ENCODE results near the gene TCAIM.
"Not testable (repeated sequence)": the region's sequence is repeated elsewhere in the genome, so short reads cannot be mapped to it uniquely, and the experiment has no call there.

Gene TCAIM

GRCh38 chr3:44387404-44387803 is 48.8 kb downstream of the TCAIM start:
- Histone ChIP-seq H3K36me3 (ENCODE audit: control insufficient read depth, insufficient read depth, low read length) (no peaks in the 10 kb centered on the region; the same call in 1 of the 2 replicates), H3K4me1 (ENCODE audit: control insufficient read depth, insufficient read depth, low read length) (no peaks in the 10 kb centered on the region), H3K9me3 (ENCODE audit: control insufficient read depth, insufficient read depth, low read length) (no peaks in the 10 kb centered on the region; the same call in 1 of the 2 replicates), H3K4me3 (ENCODE audit: low read length) (no peak overlapping the region), H3K27ac (ENCODE audit: low read length) (no peak overlapping the region), H3K27me3 (ENCODE audit: control insufficient read depth, insufficient read depth, low read length) (no peaks in the 10 kb centered on the region)
- WGBS (ENCODE audit: insufficient coverage, insufficient read length): no CpG with 5 or more reads among the region's 7 CpGs
- no peak for DNase-seq (ENCODE audit: low read depth, low spot score)

- no CpG with 5 or more reads among the region's 1 CpG for WGBS (ENCODE audit: insufficient coverage, insufficient read length)
- Histone ChIP-seq H3K27me3 (ENCODE audit: control insufficient read depth, insufficient read depth, low read length) (no peaks in the 10 kb centered on the region), H3K4me3 (ENCODE audit: low read length) (no peak overlapping the region), H3K9me3 (ENCODE audit: control insufficient read depth, insufficient read depth, low read length) (no peaks in the 10 kb centered on the region; the same call in 1 of the 2 replicates), H3K4me1 (ENCODE audit: control insufficient read depth, insufficient read depth, low read length) (no peaks in the 10 kb centered on the region), H3K27ac (ENCODE audit: low read length) (no peak overlapping the region), H3K36me3 (ENCODE audit: control insufficient read depth, insufficient read depth, low read length) (no peaks in the 10 kb centered on the region; the same call in 1 of the 2 replicates)
- no peak for DNase-seq (ENCODE audit: low read depth, low spot score)
Observed at GRCh38 chr3:44392489-44392888, 53.9 kb downstream of the TCAIM start.

GRCh38 chr3:44395714-44396113 is 57.1 kb downstream of the TCAIM start:
- no CpG with 5 or more reads among the region's 9 CpGs for WGBS (ENCODE audit: insufficient coverage, insufficient read length)
- Histone ChIP-seq H3K9me3 (ENCODE audit: control insufficient read depth, insufficient read depth, low read length) (no peaks in the 10 kb centered on the region; the same call in 1 of the 2 replicates), H3K4me3 (ENCODE audit: low read length) (no peak overlapping the region), H3K36me3 (ENCODE audit: control insufficient read depth, insufficient read depth, low read length) (no peaks in the 10 kb centered on the region), H3K27ac (ENCODE audit: low read length) (no peak overlapping the region), H3K27me3 (ENCODE audit: control insufficient read depth, insufficient read depth, low read length) (no peaks in the 10 kb centered on the region), H3K4me1 (ENCODE audit: control insufficient read depth, insufficient read depth, low read length) (no peaks in the 10 kb centered on the region)
- DNase-seq (ENCODE audit: low read depth, low spot score): no peak

- Histone ChIP-seq H3K36me3 (ENCODE audit: control insufficient read depth, insufficient read depth, low read length) (no peaks in the 10 kb centered on the region), H3K27me3 (ENCODE audit: control insufficient read depth, insufficient read depth, low read length) (no peaks in the 10 kb centered on the region), H3K27ac (ENCODE audit: low read length) (no peak overlapping the region), H3K4me3 (ENCODE audit: low read length) (no peak overlapping the region), H3K9me3 (ENCODE audit: control insufficient read depth, insufficient read depth, low read length) (no peaks in the 10 kb centered on the region; the same call in 1 of the 2 replicates), H3K4me1 (ENCODE audit: control insufficient read depth, insufficient read depth, low read length) (no peaks in the 10 kb centered on the region)
- DNase-seq (ENCODE audit: low read depth, low spot score): no peak
- WGBS (ENCODE audit: insufficient coverage, insufficient read length): no CpG with 5 or more reads among the region's 9 CpGs
Observed at GRCh38 chr3:44396200-44397171, 57.9 kb downstream of the TCAIM start.

GRCh38 chr3:44398271-44398670 is 59.7 kb downstream of the TCAIM start:
- H3K27ac ChIP-seq (ENCODE audit: low read length); H3K36me3 ChIP-seq (ENCODE audit: control insufficient read depth, insufficient read depth, low read length); H3K4me3 ChIP-seq (ENCODE audit: low read length); DNase-seq (ENCODE audit: low read depth, low spot score); H3K9me3 ChIP-seq (ENCODE audit: control insufficient read depth, insufficient read depth, low read length); H3K4me1 ChIP-seq (ENCODE audit: control insufficient read depth, insufficient read depth, low read length); H3K27me3 ChIP-seq (ENCODE audit: control insufficient read depth, insufficient read depth, low read length): not testable (repeated sequence)
- no CpG with 5 or more reads among the region's 8 CpGs for WGBS (ENCODE audit: insufficient coverage, insufficient read length)

- no peak for DNase-seq (ENCODE audit: low read depth, low spot score)
- Histone ChIP-seq H3K36me3 (ENCODE audit: control insufficient read depth, insufficient read depth, low read length) (no peaks in the 10 kb centered on the region), H3K27ac (ENCODE audit: low read length) (no peak overlapping the region), H3K9me3 (ENCODE audit: control insufficient read depth, insufficient read depth, low read length) (no peaks in the 10 kb centered on the region), H3K4me3 (ENCODE audit: low read length) (no peak overlapping the region), H3K27me3 (ENCODE audit: control insufficient read depth, insufficient read depth, low read length) (no peaks in the 10 kb centered on the region), H3K4me1 (ENCODE audit: control insufficient read depth, insufficient read depth, low read length) (no peaks in the 10 kb centered on the region)
- WGBS (ENCODE audit: insufficient coverage, insufficient read length): no CpG with 5 or more reads among the region's 4 CpGs
Observed at GRCh38 chr3:44398853-44399252, 60.3 kb downstream of the TCAIM start.

GRCh38 chr3:44400771-44401170 is 62.2 kb downstream of the TCAIM start:
- WGBS (ENCODE audit: insufficient coverage, insufficient read length): no CpG with 5 or more reads among the region's 2 CpGs
- Histone ChIP-seq H3K27ac (ENCODE audit: low read length) (no peak overlapping the region), H3K4me1 (ENCODE audit: control insufficient read depth, insufficient read depth, low read length) (no peaks in the 10 kb centered on the region), H3K27me3 (ENCODE audit: control insufficient read depth, insufficient read depth, low read length) (no peaks in the 10 kb centered on the region), H3K4me3 (ENCODE audit: low read length) (no peak overlapping the region), H3K9me3 (ENCODE audit: control insufficient read depth, insufficient read depth, low read length) (no peaks in the 10 kb centered on the region), H3K36me3 (ENCODE audit: control insufficient read depth, insufficient read depth, low read length) (no peaks in the 10 kb centered on the region)
- no peak for DNase-seq (ENCODE audit: low read depth, low spot score)

GRCh38 chr3:44402548-44402947 is 64.0 kb downstream of the TCAIM start:
- Histone ChIP-seq H3K36me3 (ENCODE audit: control insufficient read depth, insufficient read depth, low read length) (no peaks in the 10 kb centered on the region), H3K27me3 (ENCODE audit: control insufficient read depth, insufficient read depth, low read length) (no peaks in the 10 kb centered on the region), H3K9me3 (ENCODE audit: control insufficient read depth, insufficient read depth, low read length) (no peaks in the 10 kb centered on the region), H3K4me1 (ENCODE audit: control insufficient read depth, insufficient read depth, low read length) (no peaks in the 10 kb centered on the region), H3K4me3 (ENCODE audit: low read length) (no peak overlapping the region), H3K27ac (ENCODE audit: low read length) (no peak overlapping the region)
- no peak for DNase-seq (ENCODE audit: low read depth, low spot score)
- no CpG with 5 or more reads among the region's 3 CpGs for WGBS (ENCODE audit: insufficient coverage, insufficient read length)

GRCh38 chr3:44409640-44410410 is 71.3 kb downstream of the TCAIM start:
- WGBS (ENCODE audit: insufficient coverage, insufficient read length): no CpG with 5 or more reads among the region's 4 CpGs
- H3K36me3 ChIP-seq (ENCODE audit: control insufficient read depth, insufficient read depth, low read length): no peaks in the 10 kb centered on the region
- H3K9me3 ChIP-seq (ENCODE audit: control insufficient read depth, insufficient read depth, low read length): no peaks in the 10 kb centered on the region
- H3K4me1 ChIP-seq (ENCODE audit: control insufficient read depth, insufficient read depth, low read length): no peaks in the 10 kb centered on the region; the same call in 1 of the 2 replicates
- no peak overlapping the region for H3K27ac ChIP-seq (ENCODE audit: low read length)
- no peak for DNase-seq (ENCODE audit: low read depth, low spot score)
- no peaks in the 10 kb centered on the region for H3K27me3 ChIP-seq (ENCODE audit: control insufficient read depth, insufficient read depth, low read length)
- no peak overlapping the region for H3K4me3 ChIP-seq (ENCODE audit: low read length)

GRCh38 chr3:44411031-44411645 is 72.6 kb downstream of the TCAIM start:
- no CpG with 5 or more reads among the region's 11 CpGs for WGBS (ENCODE audit: insufficient coverage, insufficient read length)
- no peak for DNase-seq (ENCODE audit: low read depth, low spot score)
- Histone ChIP-seq H3K4me1 (ENCODE audit: control insufficient read depth, insufficient read depth, low read length) (no peaks in the 10 kb centered on the region; the same call in 1 of the 2 replicates), H3K9me3 (ENCODE audit: control insufficient read depth, insufficient read depth, low read length) (no peaks in the 10 kb centered on the region), H3K4me3 (ENCODE audit: low read length) (no peak overlapping the region), H3K27ac (ENCODE audit: low read length) (no peak overlapping the region), H3K36me3 (ENCODE audit: control insufficient read depth, insufficient read depth, low read length) (no peaks in the 10 kb centered on the region), H3K27me3 (ENCODE audit: control insufficient read depth, insufficient read depth, low read length) (no peaks in the 10 kb centered on the region)
